GM21526 (cell line): ENCODE measurements around the gene CYP46A1.
"Not testable (repeated sequence)": the region's sequence is repeated elsewhere in the genome, so short reads cannot be mapped to it uniquely, and the experiment has no call there.

Experiments used
- ATAC-seq: cut with Tn5 transposase; IDR thresholded peaks from one replicate; pipeline ENCODE4 v1.9.1; 2021; ENCODE audit warnings: moderate library complexity; ENCODE audit not compliant: unreplicated experiment, low FRiP score

CYP46A1 gene

DNA sequence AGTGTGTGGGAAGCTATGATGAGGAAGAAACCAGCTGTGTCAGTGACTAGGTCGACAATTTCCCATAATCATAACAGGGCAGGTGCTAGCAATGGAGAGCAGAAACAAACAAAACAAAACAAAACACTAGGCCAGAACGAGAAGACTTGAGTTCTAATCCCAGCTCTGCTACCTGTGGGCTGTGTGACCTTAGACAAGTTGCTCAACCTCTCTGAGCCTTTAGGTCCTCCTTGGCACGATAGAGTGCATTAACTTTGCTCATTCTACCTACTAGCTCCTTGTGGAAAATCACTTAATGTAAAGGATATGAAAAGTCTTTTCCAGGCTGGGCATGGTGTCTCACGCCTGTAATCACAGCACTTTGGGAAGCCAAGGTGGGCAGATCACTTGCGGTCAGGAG is 27.9 kb upstream of the CYP46A1 start:
- no peak for ATAC-seq

DNA sequence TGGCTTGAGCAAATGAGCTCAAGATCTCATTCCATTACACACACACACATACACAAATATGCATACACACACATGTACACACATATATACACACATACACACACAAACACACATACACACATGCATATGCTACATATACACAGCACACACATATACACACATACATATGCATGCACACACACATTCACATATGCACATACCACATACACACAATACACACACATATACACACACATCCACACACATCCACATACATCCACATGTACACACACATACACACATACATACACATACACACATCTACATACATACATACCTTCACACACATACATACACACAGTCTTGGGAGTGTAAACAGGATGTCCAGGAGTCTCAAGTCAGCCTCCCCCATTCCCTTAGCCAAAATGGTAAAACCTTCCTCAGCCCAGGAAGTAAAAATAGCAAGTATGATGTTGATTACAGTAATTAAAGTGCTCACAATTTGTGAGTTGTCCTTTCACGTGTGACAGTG is 26.4 kb upstream of the CYP46A1 start:
- no peak for ATAC-seq

DNA sequence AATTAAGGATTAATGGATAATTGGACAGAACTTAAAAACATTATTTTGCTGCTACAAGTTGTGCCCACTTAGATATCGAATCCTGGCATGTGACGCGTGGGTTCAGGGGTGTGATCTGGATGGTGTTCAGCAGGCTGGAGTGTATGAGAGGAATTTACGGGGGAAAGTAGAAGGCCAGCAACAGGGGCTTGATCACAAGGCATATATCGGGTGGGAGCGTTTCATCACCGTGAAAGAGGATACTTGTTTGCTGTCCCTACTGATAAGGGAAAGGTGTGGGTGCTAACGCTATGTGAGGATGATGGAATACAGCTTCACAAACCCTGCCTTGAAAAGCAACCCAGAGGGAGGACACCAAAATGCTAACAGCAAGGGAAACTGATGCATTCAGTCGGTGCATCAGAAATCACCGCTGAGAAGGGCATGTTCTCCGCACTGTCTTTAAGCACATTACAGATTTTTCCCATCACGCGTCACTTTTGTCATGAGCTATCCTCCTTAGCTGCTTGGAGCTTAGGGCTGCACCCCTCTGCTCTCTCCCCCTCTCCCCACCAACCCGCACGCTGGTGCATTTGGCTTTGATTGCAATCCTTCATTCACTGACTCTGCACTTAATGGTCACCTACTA is 25.8 kb upstream of the CYP46A1 start:
- ATAC-seq = no peak

DNA sequence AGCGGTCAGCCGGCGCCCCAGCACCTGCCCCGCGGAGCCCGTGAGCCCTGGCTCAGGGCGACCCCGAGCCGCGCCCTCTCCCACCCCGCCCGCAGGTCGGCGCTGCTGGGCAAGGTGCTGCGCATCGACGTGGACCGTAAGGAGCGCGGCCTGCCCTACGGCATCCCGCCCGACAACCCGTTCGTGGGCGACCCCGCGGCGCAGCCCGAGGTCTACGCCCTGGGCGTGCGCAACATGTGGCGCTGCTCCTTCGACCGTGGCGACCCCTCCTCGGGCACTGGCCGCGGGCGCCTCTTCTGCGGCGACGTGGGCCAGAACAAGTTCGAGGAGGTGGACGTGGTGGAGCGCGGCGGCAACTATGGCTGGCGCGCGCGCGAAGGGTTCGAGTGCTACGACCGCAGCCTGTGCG is 24.8 kb upstream of the CYP46A1 start:
- ATAC-seq = no peak

DNA sequence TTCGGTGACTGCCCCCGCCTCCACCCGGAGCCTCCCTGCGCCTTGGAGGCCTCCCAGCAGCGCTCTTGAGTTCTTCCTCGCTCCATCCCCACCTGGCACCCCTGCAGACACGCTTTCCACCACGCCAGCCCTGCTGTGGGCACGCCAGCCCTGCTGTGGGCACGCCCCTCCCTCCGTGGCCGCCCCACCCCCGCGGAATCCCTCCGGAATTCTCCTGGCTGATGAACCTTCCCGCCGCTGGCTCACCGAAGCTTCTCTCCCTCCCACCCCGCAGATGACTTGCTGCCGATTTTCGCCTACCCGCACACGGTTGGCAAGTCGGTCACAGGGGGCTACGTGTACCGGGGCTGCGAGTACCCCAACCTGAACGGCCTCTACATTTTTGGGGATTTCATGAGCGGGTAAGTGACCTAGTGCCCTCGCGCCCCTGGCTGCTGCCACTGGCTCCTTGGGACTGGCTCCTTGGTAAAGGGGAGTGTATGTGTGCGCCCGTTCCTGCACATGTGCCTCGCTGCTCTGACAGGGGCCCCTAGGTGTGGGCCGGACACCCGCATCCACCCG is 24.0 kb upstream of the CYP46A1 start:
- no peak for ATAC-seq

DNA sequence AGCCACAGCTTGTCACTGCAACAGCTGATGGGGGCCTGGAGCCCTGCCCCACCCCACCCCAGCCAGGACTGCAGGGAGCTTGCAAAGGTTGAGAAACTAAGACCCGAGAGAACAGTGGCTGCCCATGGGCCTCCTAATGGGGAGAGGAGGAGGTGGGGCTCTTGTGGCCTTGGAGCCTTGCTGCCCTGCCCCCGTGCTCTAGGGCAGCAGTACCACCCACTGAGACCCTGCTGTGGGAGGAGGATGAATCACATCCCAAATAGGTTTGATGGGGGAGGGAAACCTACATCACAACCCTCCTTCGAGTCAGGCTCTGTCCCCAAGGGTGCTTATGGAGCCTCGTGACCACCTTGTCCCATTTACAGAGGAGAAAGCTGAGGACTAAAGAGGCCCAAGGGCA is 23.3 kb upstream of the CYP46A1 start:
- no peak for ATAC-seq

DNA sequence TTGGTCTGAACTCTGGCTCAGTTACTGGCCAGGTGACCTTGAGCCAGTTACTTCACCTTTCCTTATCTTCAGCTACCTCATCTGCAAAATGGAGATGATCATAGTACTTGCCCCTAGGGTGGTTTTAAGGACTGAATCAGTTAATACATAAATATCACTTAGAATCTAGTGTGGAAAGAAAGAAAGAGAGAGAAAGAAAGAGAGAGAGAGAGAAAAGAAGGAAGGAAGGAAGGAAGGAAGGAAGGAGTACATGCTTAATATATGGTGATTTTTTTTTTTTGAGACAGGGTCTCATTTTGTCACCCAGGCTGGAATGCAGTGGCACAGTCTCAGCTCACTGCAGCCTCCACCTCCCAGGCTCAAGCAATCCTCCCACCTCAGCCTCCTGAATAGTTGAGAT is 22.9 kb upstream of the CYP46A1 start:
- not testable (repeated sequence) for ATAC-seq

DNA sequence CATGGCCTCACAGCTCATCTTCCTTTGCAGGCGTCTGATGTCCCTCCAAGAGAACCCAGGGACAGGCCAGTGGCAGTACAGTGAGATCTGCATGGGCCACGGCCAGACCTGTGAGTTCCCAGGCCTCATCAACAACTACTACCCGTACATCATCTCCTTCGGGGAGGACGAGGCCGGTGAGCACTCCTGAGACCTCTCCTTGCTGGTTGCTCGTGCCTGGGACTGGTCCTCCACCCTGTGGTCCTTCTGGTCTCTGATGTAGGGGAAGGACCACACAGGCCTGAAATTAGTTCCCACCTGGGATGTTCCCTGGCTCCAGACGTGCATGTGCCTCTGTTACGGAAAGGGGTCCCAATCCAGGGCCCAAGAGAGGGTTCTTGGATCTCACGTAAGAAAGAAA is 21.3 kb upstream of the CYP46A1 start:
- ATAC-seq = no peak

DNA sequence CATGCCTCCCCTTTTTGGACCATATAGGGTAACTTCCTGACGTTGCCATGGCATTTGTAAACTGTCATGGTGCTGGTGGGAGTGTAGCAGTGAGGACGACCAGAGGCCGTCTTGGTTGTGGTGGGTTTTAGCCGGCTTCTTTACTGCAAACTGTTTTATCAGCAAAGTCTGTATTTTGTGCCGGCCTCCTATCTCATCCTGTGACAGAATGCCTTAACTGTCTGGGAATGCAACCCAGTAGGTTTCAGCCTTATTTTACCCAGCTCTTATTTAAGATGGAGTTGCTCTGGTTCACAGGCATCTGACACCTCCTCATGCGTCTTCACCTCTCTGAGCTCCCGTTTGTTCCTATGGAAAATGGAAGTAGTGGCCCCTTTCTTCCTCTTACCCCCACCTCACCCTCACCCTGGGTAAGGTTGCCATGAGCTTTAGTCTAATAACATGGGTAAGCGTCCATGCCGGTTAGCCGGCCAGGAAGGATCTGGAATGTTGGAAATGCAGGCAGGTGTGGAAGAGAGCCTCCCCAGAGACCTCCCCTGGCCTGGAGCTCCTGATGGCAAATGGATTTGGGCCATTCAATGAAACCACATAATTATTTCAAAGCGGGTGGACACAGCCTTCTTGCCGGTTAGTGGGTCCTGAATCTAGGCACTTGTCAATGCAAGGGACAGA is 20.6 kb upstream of the CYP46A1 start:
- ATAC-seq = no peak

DNA sequence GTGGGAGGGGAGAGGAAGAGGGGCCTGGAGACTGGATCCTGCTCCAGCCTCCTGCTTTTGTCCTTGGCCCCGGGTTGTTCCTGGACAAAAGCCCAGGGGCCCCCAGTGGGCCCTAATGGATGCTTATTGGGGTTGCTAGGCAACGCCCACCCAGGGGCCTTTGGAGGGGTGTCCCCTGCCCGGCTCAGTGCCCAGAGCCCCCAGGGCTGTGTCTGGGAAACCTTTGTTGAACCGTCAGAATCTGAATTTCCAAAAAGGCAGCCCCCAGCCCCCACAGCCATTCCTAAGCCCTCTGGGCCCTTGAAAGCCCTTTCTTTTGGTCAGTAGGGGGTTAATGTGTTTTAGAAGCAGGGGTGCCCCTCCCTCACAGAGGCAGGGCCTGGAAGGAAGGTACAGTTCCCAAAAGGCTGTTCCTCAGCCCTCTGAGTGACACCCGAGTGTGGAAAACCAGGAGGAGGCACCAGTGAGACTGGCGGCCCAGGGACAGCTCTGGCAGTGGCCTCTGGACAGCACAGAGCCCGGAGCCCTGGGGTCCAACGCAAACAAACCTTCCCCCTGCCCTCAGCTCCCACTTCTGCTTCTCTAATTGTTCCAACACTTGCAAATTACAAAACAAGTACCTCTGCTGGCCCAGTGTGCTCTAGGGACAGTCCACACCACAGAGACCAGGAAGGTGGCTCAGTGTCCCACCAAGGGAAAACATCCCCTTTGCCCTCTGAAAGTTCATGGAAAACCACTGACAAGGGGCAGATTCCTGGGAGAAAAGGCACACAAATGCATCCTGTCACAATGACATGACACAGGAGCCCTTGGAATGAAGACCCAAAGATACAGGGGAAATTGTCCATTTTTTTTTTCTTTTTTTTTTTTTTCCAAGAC is 19.8 kb upstream of the CYP46A1 start:
- ATAC-seq = no peak

DNA sequence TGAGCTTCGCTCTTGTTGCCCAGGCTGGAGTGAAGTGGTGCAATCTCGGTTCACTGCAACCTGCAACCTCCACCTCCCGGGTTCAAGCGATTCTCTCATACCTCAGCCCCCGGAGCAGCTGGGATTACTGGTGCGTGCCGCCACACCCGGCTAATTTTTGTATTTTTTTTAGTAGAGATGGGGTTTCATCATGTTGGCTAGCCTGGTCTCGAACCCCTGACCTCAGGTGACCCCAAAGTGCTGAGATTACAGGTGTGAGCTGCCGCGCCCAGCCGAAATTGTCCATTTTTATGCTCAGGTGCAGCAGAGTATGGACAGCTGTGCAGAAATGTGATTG is 19.2 kb upstream of the CYP46A1 start:
- ATAC-seq = no peak

DNA sequence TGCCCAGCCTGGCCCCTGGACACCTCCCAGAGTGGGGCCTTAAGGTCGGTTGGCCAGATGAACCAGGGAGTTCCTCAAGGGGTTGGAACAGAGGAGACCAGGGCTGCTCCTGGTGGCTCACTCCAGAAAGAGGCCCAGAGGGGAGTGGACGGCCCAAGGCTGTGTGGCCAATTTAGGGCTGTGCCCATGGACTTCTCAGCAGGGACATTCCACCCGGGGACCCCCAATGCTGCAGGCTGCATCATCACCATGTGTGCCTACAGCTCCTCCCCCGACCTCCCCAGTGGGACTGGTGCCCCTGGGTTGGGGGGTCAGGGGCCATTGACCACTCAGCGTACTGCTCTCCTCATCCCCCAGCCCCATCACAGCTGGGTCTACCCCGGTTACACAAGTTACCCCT is 17.6 kb upstream of the CYP46A1 start:
- ATAC-seq = no peak

DNA sequence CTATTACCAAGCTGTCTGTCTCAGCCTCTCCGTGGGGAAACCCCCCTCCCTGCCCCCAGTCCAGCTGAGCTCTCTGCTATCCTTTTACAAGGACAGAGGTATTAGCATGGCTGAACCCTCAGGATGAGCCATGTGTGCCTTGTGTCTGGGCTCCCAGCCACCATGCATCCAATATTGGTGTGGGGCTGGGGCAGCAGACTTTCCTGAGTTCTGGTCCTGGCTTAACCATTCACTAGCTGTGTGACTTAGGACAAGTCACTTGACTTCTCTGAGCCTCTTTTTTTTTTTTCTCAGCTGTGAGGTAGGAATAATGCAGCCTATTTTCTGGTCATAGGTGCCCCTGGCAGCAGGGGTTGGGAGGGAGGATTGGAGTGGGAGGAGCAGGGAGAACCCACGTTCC is 17.1 kb upstream of the CYP46A1 start:
- no peak for ATAC-seq

DNA sequence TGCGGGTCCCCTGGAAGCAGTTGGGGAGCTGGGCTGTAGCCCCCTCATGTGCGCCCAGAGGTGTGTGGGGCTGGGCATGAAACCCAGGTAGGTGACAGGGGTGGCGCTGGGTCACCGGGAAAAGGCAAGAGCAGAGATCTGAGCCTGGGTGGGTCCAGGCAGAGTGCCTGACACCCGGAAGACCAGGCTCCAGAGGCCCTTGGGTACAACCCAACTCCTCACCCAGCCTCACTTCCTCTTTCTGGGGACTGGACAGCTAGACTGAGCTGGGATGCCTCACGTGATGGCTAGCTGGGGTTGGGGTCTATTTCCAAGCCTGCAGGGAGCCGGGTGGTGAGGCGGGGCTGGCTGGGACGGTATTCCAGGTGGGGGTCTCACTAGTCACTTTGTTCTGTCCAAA is 16.3 kb upstream of the CYP46A1 start:
- ATAC-seq = no peak

DNA sequence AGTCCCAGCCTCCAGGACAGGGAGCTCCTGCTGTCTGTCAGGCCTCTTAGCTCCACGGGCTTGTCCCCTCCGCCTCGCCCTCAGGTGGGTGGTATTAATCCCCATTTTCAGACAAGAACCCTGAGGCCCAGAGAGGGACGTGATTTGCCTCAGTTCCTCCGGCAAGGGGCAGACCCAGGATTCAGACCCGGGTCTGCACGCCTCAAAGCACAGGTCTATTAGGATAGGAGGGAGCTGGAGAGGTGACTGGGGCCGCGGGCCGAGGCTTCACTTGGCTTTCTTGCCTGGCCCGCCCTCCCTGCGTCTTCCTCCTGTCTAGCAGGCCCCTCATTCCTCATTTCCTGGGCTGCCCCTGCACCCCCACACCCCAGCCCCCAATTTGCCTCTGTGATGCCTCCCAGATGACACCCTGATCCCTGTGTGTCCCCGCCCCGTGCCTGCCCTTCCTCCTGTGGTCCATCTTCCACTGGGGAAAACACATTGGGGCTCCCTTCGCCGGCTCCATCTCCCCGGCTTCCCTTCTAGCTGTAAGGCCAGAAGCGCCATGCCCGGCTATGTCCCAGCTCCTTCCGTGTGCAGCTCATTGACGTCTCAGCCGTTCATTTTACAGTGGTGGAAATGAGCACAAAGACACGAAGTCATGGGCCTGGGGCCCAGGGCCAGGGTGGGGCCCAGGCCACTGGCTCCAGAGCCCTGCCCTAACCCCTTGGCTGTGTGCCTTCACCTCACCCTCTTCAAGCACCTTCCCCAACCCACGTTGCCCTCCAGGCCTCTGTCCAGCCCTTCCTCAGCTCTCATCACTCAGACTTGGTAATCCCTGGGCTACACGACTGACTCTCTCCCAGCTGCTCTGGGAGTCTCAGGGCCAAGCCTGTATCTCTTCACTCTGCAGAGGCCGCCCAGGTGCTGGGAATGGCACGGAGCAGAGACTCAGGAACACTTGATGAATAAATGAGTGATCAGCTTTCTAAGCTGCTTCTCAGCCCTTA is 15.5 kb upstream of the CYP46A1 start:
- ATAC-seq = no peak

DNA sequence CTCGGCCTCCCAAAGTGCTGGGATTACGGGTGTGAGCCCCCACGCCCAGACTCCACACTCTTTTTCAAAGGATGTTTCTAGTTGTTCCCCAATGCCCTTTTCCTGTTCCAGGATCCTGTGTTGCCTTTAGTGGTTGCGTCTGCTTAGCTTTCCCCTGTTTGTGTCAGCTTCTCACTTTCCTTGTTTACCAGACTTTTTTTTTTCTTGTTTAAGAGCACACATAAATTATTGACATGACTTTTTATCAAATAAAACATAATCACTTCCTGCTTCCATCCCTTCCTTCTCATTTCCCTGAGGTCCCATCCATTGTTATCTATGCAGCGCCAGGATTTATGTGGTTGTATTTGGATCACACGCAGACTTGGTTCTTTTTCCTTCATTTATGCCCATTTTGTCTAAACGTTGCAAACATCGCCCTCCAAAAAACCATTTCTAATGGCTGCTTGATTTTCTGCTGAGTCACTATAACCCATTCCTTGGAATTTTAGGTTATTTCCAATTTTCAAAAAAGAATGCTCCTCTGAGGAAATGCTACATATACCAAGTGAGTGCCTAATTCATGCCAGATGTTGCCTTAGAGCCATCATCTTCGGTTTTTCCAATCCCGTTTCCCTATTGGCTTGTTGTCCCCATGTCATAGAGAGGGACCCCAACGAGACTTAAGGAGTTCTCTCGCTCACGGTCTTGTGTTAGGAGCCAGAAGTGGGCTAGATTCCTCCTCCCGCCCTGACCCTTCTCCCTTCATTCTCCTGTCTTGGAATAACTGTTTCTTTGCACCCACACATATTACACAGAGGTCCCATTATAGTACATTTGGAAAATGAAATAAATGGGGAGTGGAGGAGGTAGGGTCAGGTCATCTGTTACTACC is 13.5 kb upstream of the CYP46A1 start:
- no peak for ATAC-seq

DNA sequence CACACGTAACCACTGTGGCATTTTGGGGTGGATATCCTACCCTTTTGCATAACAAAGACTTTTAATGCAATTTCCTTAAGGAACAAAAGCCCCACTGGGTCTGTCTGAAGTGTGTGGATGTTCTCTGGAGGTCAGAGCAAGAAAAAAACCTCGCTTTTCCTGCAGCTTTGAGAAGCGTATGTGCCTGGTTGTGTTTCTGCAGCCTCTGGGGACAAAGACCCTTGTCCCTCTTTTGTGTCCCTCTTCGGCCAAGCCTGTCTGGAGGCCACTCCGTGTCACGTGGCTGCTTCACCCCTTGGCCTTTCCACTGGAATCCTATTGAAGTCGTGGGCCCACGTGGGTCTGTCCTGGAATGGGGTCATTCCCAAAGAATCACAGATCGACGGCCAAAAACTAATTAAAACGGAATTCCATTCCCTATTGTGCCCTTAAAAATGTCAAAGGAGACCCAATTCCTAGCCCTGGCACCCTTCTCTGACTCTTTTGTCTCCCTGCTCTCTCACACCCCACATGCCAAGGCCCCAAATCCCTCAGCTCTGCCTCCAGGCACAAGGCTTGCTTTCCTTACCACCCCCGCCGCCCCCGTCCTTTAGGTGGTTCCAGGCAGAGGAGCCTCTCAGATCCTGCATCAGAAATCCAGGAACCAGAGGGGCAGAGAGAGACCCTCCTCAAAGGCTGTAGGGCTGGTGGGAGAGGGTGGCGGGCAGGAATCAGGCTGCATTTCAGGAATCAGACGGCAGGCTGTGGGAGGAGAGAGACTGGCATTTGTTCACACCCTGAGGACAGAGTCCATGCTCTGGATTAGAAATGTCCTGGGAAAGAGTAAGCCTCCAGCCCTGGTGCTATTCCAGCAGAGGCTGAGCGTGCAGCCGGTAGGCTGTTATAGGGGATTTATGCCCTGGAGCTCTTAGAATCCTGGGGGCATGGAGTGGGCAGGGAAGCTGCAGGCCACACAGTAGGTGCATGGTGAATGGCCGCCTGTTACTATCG is 12.6 kb upstream of the CYP46A1 start:
- ATAC-seq = no peak
